A673 (cell line): ENCODE data around the gene GABPA. TPM values are rescaled to one million over a fixed set of nuclear protein-coding genes. Genes with fewer than 3 reads are reported as not detected.

Experiments
- BruUV-seq: library from RNA; stranded (reverse); fragments of 400-500 nt; replicated peaks from 2 replicates; lab custom pipeline; 2021; lab: Mats Ljungman, UMichigan
- CTCF ChIA-PET: fragments of 300-600 bp; sonication (Branson Sonifier 250); formaldehyde crosslinking; loops from one replicate; lab custom pipeline; 2022; ENCODE audit warnings: antibody characterized with exemption; lab: Charles Lee
- POLR2A ChIA-PET: fragments of 300-600 bp; sonication (Branson Sonifier 250); formaldehyde crosslinking; loops from one replicate; lab custom pipeline; 2022; ENCODE audit warnings: antibody characterized with exemption; ENCODE audit not compliant: low non-redundant PET; lab: Charles Lee
- DNase-seq: peaks from one replicate; pipeline ENCODE4 v3.0.0-alpha.2; 2015; ENCODE audit warnings: low spot score
- H3K27ac ChIP-seq: fragments of 200-600 bp; sonication (generic); 2 replicates; pipeline ENCODE4 v1.5.1; 2016; ENCODE audit warnings: mixed run types, low read depth, mild to moderate bottlenecking, mixed read lengths, antibody characterized with exemption, low read length; ENCODE audit not compliant: poor library complexity, severe bottlenecking
- H3K27me3 ChIP-seq: fragments of 200-600 bp; sonication (generic); replicated peaks from 2 replicates; pipeline ENCODE4 v1.6.1; 2017; ENCODE audit warnings: mixed run types, low read depth, mild to moderate bottlenecking, mixed read lengths, antibody characterized with exemption, low read length; ENCODE audit not compliant: insufficient read depth, poor library complexity
- H3K36me3 ChIP-seq: fragments of 200-600 bp; sonication (generic); 2 replicates; pipeline ENCODE4 v1.6.1; 2016; ENCODE audit warnings: mixed run types, mild to moderate bottlenecking, mixed read lengths, antibody characterized with exemption, low read length; ENCODE audit not compliant: insufficient read depth, poor library complexity, severe bottlenecking
- H3K4me1 ChIP-seq: fragments of 200-600 bp; sonication (generic); 2 replicates; pipeline ENCODE4 v1.6.1; 2017; ENCODE audit warnings: mixed run types, mild to moderate bottlenecking, mixed read lengths, antibody characterized with exemption, low read length; ENCODE audit not compliant: insufficient read depth, poor library complexity, severe bottlenecking
- H3K4me3 ChIP-seq: fragments of 200-600 bp; sonication (generic); 2 replicates; pipeline ENCODE4 v1.5.1; 2016; ENCODE audit warnings: low read depth, mixed run types, mild to moderate bottlenecking, mixed read lengths, low read length; ENCODE audit not compliant: poor library complexity, severe bottlenecking
- H3K9me3 ChIP-seq: fragments of 200-600 bp; sonication (generic); 2 replicates; pipeline ENCODE4 v1.6.1; 2016; ENCODE audit warnings: mixed run types, low read depth, mild to moderate bottlenecking, mixed read lengths, antibody characterized with exemption, low read length; ENCODE audit not compliant: poor library complexity, severe bottlenecking
- CTCF ChIP-seq: fragments of 300-800, 200-600 bp; sonication (generic); conservative IDR thresholded peaks from 2 replicates; pipeline ENCODE4 v1.5.1; 2017; ENCODE audit warnings: low read depth, mild to moderate bottlenecking, antibody characterized with exemption, low read length, moderate library complexity, mixed read lengths
- EZH2 ChIP-seq: fragments of 200-600 bp; sonication (generic); IDR thresholded peaks from 2 replicates; pipeline ENCODE4 v1.6.1; 2017; ENCODE audit warnings: borderline replicate concordance, low read depth, mild to moderate bottlenecking, mixed read lengths, antibody characterized with exemption, low read length; ENCODE audit not compliant: poor library complexity, severe bottlenecking
- intact Hi-C: fragments of 100-400 bp; cut with micrococcal nuclease; formaldehyde crosslinking; loops from one replicate; pipeline ENCODE4 v1.10.0; 2022; ENCODE audit not compliant: unreplicated experiment
- total RNA-seq: library from RNA; stranded (reverse); gene quantifications from 2 replicates; pipeline ENCODE4 v1.2.3, GENCODE V29; 2021

Gene GABPA
- total RNA-seq, 1 experiment from 2014 or later = 26.2 TPM

GRCh38 chr21:25813917-25814316, 79.1 kb downstream of the GABPA start:
- no TSS peak for BruUV-seq
- CTCF ChIA-PET = no interaction called here
- TF ChIP-seq EZH2 (no peak), CTCF (no peak)
- H3K4me3 ChIP-seq = no peak overlapping the region
- H3K4me1 ChIP-seq = peaks cover 3% of the 10 kb centered on the region
- H3K27me3 ChIP-seq = no peaks in the 10 kb centered on the region
- H3K36me3 ChIP-seq = no peaks in the 10 kb centered on the region
- no peak for DNase-seq
- POLR2A ChIA-PET = no interaction called here
- no peak overlapping the region for H3K27ac ChIP-seq
- H3K9me3 ChIP-seq = no peaks in the 10 kb centered on the region
- intact Hi-C loops = no loop called here

GRCh38 chr21:25818121-25818520, 83.3 kb downstream of the GABPA start:
- BruUV-seq = no TSS peak

GRCh38 chr21:25818551-25818950, 83.8 kb downstream of the GABPA start:
- Histone ChIP-seq H3K36me3 (no peaks in the 10 kb centered on the region), H3K27me3 (no peaks in the 10 kb centered on the region), H3K4me3 (no peak overlapping the region), H3K27ac (no peak overlapping the region), H3K9me3 (no peaks in the 10 kb centered on the region), H3K4me1 (no peaks in the 10 kb centered on the region)
- no TSS peak for BruUV-seq
- intact Hi-C loops = no loop called here
- ChIA-PET POLR2A (no interaction called here), CTCF (no interaction called here)
- no peak for TF ChIP-seq CTCF
- TF ChIP-seq EZH2 = no peak
- DNase-seq = no peak

More at GRCh38 chr21:25818121-25818520, 83.3 kb downstream of the GABPA start:
- DNase-seq = no peak
- Histone ChIP-seq H3K36me3 (no peaks in the 10 kb centered on the region), H3K27me3 (no peaks in the 10 kb centered on the region), H3K4me1 (no peaks in the 10 kb centered on the region), H3K27ac (no peak overlapping the region), H3K9me3 (no peaks in the 10 kb centered on the region), H3K4me3 (no peak overlapping the region)
- intact Hi-C loops = no loop called here
- CTCF ChIA-PET = no interaction called here
- TF ChIP-seq CTCF (no peak), EZH2 (no peak)
- POLR2A ChIA-PET = no interaction called here

Other genes with a start within 250 kb of the GABPA start
- 57.1 and 57.6 TPM in 2 replicates for gene MRPL39, start 127.5 kb upstream of the GABPA start, total RNA-seq
- gene JAM2, start 95.7 kb upstream of the GABPA start, total RNA-seq = 1.7 and 5.2 TPM in 2 replicates
- gene ATP5PF, start 68 bp upstream of the GABPA start, total RNA-seq = 173 and 185 TPM in 2 replicates